OCI-LY7 (cell line): ENCODE results near the gene ACE. TPM values are rescaled to one million over a fixed set of nuclear protein-coding genes. Genes with fewer than 3 reads are reported as not detected.

Source experiments
- BruUV-seq: library from RNA; stranded (reverse); fragments of 400-500 nt; replicated peaks from 2 replicates; lab custom pipeline; 2021; lab: Mats Ljungman, UMichigan
- CTCF ChIA-PET: fragments of 300-600 bp; sonication (Branson Sonifier 250); formaldehyde crosslinking; loops from one replicate; lab custom pipeline; 2022; ENCODE audit warnings: antibody characterized with exemption; ENCODE audit not compliant: unreplicated experiment; lab: Charles Lee
- POLR2A ChIA-PET: fragments of 300-600 bp; sonication (Branson Sonifier 250); formaldehyde crosslinking; loops from one replicate; lab custom pipeline; 2022; ENCODE audit warnings: antibody characterized with exemption; lab: Charles Lee
- DNase-seq: peaks from one replicate; pipeline ENCODE4 v3.0.0-alpha.2; 2015; ENCODE audit warnings: low spot score
- H2AFZ ChIP-seq: fragments of 200-600 bp; sonication (generic), shearing (Covaris generic); 2 replicates; pipeline ENCODE4 v1.6.1; 2014; ENCODE audit warnings: mild to moderate bottlenecking, antibody characterized with exemption, low read length, moderate library complexity
- H3K27ac ChIP-seq: fragments of 200-600 bp; sonication (generic); 2 replicates; pipeline ENCODE4 v1.5.1; 2014; ENCODE audit warnings: mixed run types, low read depth, mild to moderate bottlenecking, moderate library complexity, low read length, inconsistent platforms; ENCODE audit not compliant: poor library complexity, severe bottlenecking
- H3K36me3 ChIP-seq: fragments of 200-600 bp; sonication (generic); 2 replicates; pipeline ENCODE4 v1.6.1; 2014; ENCODE audit warnings: mild to moderate bottlenecking, antibody characterized with exemption, low read length, moderate library complexity, mixed read lengths; ENCODE audit not compliant: insufficient read depth
- H3K4me1 ChIP-seq: fragments of 200-600 bp; sonication (generic); 2 replicates; pipeline ENCODE4 v1.5.1; 2014; ENCODE audit warnings: mild to moderate bottlenecking, low read length; ENCODE audit not compliant: insufficient read depth, poor library complexity, severe bottlenecking
- H3K4me2 ChIP-seq: fragments of 200-600 bp; sonication (generic); 2 replicates; pipeline ENCODE4 v1.6.1; 2014; ENCODE audit warnings: mild to moderate bottlenecking, low read length
- H3K4me3 ChIP-seq: fragments of 200-600 bp; sonication (generic); 2 replicates; pipeline ENCODE4 v1.5.1; 2014; ENCODE audit warnings: mild to moderate bottlenecking, low read depth, low read length; ENCODE audit not compliant: poor library complexity, severe bottlenecking
- H3K79me2 ChIP-seq: fragments of 200-600 bp; sonication (generic); 2 replicates; pipeline ENCODE4 v1.6.1; 2016; ENCODE audit warnings: low read depth, mild to moderate bottlenecking, low read length, moderate library complexity, mixed read lengths; ENCODE audit not compliant: insufficient read depth
- H3K9me2 ChIP-seq: fragments of 200-600 bp; sonication (generic); 2 replicates; pipeline ENCODE4 v1.6.1; 2016; ENCODE audit warnings: mild to moderate bottlenecking, low read length, mixed read lengths; ENCODE audit not compliant: insufficient read depth
- H3K9me3 ChIP-seq: fragments of 200-600 bp; sonication (generic); 2 replicates; pipeline ENCODE4 v1.6.1; 2014; ENCODE audit warnings: mild to moderate bottlenecking, mixed run types, low read length, mixed read lengths
- H4K20me1 ChIP-seq: fragments of 200-600 bp; sonication (generic); 2 replicates; pipeline ENCODE4 v1.6.1; 2014; ENCODE audit warnings: mild to moderate bottlenecking, antibody characterized with exemption, low read length, moderate library complexity, mixed read lengths; ENCODE audit not compliant: insufficient read depth
- EZH2phosphoT487 ChIP-seq: fragments of 200-600 bp; sonication (generic); IDR thresholded peaks from 2 replicates; pipeline ENCODE4 v1.6.1; 2018; ENCODE audit warnings: low read depth, borderline replicate concordance, mild to moderate bottlenecking, mixed run types, antibody characterized with exemption, low read length, moderate library complexity, mixed read lengths
- intact Hi-C: fragments of 100-400 bp; cut with micrococcal nuclease; formaldehyde crosslinking; loops from one replicate; pipeline ENCODE4 v1.10.0; 2022; ENCODE audit not compliant: unreplicated experiment
- total RNA-seq, 2 experiments: library from RNA; depleted of rRNA in 1 of 2; stranded (reverse); fragments of >200 nt in 1 of 2; shearing (Covaris generic) in 1 of 2; gene quantifications; 2 replicates each; pipeline ENCODE4 v1.2.3, GENCODE V29; 2014 to 2022
- TF ChIP-seq, protein P1 (sequence below): fragments of 200-600 bp; sonication (generic); conservative IDR thresholded peaks from 2 replicates; pipeline ENCODE4 v1.5.1; 2014; ENCODE audit warnings: mild to moderate bottlenecking, antibody characterized with exemption, low read length, moderate library complexity, mixed read lengths

Gene ACE
- total RNA-seq, 2 experiments from 2014 or later: 2.3 to 5.1 TPM

DNA sequence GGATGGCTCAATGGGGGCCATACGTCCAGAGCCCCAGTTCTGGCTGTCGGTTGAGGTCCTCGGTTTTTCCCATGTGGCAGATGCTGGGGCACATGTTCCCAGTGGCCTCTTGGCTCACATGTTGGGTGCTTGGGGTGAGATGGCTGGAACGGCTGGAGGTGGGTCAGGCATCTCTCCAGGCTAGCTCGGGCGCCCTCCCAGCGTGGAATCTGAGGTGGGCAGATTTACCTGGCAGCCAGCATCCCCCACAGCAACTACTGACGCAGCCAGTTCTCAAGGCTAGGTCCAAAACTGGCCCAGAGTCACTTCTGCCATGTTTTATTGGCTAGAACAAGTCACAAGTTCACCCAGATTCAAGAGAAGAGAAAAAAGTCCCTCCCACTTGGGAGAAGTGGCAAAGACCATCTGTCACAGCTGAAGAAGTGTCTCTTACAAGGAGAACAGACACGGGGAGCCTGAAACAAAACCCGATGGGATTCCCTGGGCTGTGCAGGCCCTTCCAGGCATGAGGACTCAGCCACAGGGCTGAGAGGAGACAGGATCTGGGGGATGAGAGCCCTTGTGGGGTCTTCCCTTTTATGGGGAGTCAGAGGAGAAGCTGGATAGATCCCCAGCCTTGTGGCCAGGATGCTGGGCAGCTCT, 15.2 kb downstream of the ACE start:
- intact Hi-C loops: no loop called here
- no peaks in the 10 kb centered on the region for H4K20me1 ChIP-seq
- POLR2A ChIA-PET: no interaction called here
- H3K9me3 ChIP-seq: no peaks in the 10 kb centered on the region
- BruUV-seq: no TSS peak
- H3K79me2 ChIP-seq: no peaks in the 10 kb centered on the region
- TF ChIP-seq, protein P1, sequence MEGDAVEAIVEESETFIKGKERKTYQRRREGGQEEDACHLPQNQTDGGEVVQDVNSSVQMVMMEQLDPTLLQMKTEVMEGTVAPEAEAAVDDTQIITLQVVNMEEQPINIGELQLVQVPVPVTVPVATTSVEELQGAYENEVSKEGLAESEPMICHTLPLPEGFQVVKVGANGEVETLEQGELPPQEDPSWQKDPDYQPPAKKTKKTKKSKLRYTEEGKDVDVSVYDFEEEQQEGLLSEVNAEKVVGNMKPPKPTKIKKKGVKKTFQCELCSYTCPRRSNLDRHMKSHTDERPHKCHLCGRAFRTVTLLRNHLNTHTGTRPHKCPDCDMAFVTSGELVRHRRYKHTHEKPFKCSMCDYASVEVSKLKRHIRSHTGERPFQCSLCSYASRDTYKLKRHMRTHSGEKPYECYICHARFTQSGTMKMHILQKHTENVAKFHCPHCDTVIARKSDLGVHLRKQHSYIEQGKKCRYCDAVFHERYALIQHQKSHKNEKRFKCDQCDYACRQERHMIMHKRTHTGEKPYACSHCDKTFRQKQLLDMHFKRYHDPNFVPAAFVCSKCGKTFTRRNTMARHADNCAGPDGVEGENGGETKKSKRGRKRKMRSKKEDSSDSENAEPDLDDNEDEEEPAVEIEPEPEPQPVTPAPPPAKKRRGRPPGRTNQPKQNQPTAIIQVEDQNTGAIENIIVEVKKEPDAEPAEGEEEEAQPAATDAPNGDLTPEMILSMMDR: no peak
- TF ChIP-seq EZH2phosphoT487: no peak
- no peaks in the 10 kb centered on the region for H3K4me1 ChIP-seq
- no peak overlapping the region for H2AFZ ChIP-seq
- no peaks in the 10 kb centered on the region for H3K9me2 ChIP-seq
- no peaks in the 10 kb centered on the region for H3K36me3 ChIP-seq
- no peak for DNase-seq
- H3K4me3 ChIP-seq: no peak overlapping the region
- H3K4me2 ChIP-seq: no peak overlapping the region
- H3K27ac ChIP-seq: no peak overlapping the region
- CTCF ChIA-PET: interaction anchor here (1.1 kb wide), 1 partner anchor 120 kb away, joined by 3 read pairs; no protein-coding TSS in a partner anchor

DNA sequence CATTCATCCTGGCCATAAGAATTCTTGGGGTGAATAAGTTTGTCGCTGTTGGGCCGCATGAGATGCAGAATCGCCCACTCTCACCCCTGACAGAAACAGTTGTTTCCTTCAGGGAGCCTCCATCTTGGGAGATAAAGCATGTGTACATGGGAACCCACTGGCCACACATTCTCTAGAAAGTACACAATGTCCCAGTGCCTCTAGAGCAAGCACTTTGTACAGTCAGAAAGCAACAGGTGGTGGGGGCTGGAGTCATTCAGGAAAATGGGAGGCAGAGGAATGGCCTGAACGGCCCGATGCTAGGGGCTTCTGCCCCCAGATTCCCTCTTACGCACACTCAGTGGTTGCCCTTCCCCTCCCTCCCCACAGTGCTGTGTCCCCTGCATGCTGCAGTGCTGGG, 16.1 kb downstream of the ACE start:
- no peak overlapping the region for H3K4me2 ChIP-seq
- H3K9me3 ChIP-seq: no peaks in the 10 kb centered on the region
- BruUV-seq: no TSS peak
- no peak overlapping the region for H2AFZ ChIP-seq
- no peak overlapping the region for H3K27ac ChIP-seq
- H4K20me1 ChIP-seq: no peaks in the 10 kb centered on the region
- ChIA-PET CTCF (no interaction called here), POLR2A (no interaction called here)
- TF ChIP-seq, protein P1: no peak
- TF ChIP-seq EZH2phosphoT487: no peak
- H3K36me3 ChIP-seq: no peaks in the 10 kb centered on the region
- H3K4me1 ChIP-seq: no peaks in the 10 kb centered on the region
- H3K9me2 ChIP-seq: no peaks in the 10 kb centered on the region
- no peak overlapping the region for H3K4me3 ChIP-seq
- no peak for DNase-seq
- intact Hi-C loops: no loop called here
- no peaks in the 10 kb centered on the region for H3K79me2 ChIP-seq

DNA sequence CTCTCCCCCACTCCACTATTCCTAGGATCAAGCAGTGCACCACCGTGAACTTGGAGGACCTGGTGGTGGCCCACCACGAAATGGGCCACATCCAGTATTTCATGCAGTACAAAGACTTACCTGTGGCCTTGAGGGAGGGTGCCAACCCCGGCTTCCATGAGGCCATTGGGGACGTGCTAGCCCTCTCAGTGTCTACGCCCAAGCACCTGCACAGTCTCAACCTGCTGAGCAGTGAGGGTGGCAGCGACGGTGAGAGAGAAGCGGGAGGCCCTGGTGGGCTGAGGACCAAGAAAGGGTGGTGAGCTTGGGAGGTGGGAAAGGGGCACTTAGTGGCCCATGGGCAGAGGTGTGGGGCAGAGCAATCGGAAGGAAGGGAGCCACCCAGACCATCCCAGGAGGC, 16.6 kb downstream of the ACE start:
- H3K9me2 ChIP-seq: no peaks in the 10 kb centered on the region
- intact Hi-C loops: no loop called here
- no peak overlapping the region for H3K27ac ChIP-seq
- TF ChIP-seq, protein P1: no peak
- TF ChIP-seq EZH2phosphoT487: no peak
- CTCF ChIA-PET: no interaction called here
- no TSS peak for BruUV-seq
- no peaks in the 10 kb centered on the region for H4K20me1 ChIP-seq
- no peaks in the 10 kb centered on the region for H3K4me1 ChIP-seq
- no peak overlapping the region for H3K4me2 ChIP-seq
- POLR2A ChIA-PET: no interaction called here
- H3K9me3 ChIP-seq: no peaks in the 10 kb centered on the region
- no peak overlapping the region for H2AFZ ChIP-seq
- no peak overlapping the region for H3K4me3 ChIP-seq
- no peaks in the 10 kb centered on the region for H3K79me2 ChIP-seq
- DNase-seq: no peak
- H3K36me3 ChIP-seq: no peaks in the 10 kb centered on the region
